GM06990 (cell line): ENCODE data around the gene TRIM72.
"Not testable (repeated sequence)": the region's sequence is repeated elsewhere in the genome, so short reads cannot be mapped to it uniquely, and the experiment has no call there.

Experiments
- DNase-seq: peaks from one replicate; pipeline ENCODE4 v3.0.0-alpha.2; 2011; ENCODE audit not compliant: insufficient read length; ENCODE audit errors: extremely low read depth
- H3K27me3 ChIP-seq: replicated peaks from 2 replicates; pipeline ENCODE4 v1.6.0; 2011; ENCODE audit warnings: low read length; ENCODE audit not compliant: control insufficient read depth, insufficient read depth
- H3K36me3 ChIP-seq: 2 replicates; pipeline ENCODE4 v1.5.1; 2011; ENCODE audit warnings: low read length; ENCODE audit not compliant: control insufficient read depth, insufficient read depth
- H3K4me3 ChIP-seq: replicated peaks from 2 replicates; pipeline ENCODE4 v1.5.1; 2011; ENCODE audit warnings: low read depth, mild to moderate bottlenecking, control low read depth, low read length
- CTCF ChIP-seq: IDR thresholded peaks from 2 replicates; pipeline ENCODE4 v1.5.1; 2011; ENCODE audit warnings: low read length, control low read depth, mild to moderate bottlenecking, inconsistent platforms; ENCODE audit not compliant: insufficient read depth, poor library complexity, severe bottlenecking

TRIM72 gene

DNA sequence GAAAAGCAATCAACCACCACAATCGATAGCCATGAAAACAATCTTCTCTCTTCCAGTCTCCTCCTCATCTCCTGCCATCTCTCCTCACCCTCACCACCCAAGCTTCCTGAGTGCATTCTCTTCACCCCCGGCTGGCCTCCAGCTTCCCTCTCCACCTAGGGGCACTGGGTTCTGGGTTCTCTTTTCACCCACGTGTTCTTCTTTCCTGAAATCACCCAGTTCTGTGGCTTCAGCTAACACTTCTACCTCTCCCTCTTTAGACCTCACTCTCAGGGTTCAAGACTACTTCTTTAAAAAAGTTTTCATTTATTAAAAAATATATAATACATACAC, 54.1 kb downstream of the TRIM72 start:
- TF ChIP-seq CTCF: no peak
- no peak overlapping the region for H3K4me3 ChIP-seq
- H3K27me3 ChIP-seq: no peaks in the 10 kb centered on the region
- DNase-seq: no peak
- H3K36me3 ChIP-seq: no peaks in the 10 kb centered on the region

DNA sequence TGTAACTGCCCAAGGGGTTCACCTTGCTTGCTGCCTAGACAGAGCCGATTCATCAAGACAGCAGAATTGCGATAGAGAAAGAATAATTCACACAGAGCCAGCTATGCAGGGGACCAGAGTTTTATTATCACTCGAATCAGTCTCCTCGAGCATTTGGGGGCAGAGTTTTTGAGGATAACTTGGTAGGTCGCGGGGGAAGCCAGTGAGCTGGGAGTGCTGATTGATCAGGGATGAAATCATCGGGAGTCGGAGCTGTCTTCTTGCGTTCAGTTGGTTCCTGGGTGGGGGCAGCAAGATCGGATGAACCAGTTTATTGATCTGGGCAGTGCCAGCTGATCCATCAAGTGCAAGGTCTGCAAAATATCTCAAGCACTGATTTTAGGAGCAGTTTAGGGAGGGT, 55.0 kb downstream of the TRIM72 start:
- no peak for TF ChIP-seq CTCF
- Histone ChIP-seq H3K4me3 (no peak overlapping the region), H3K36me3 (no peaks in the 10 kb centered on the region; the same call in 1 of the 2 replicates), H3K27me3 (no peaks in the 10 kb centered on the region)
- DNase-seq: no peak

DNA sequence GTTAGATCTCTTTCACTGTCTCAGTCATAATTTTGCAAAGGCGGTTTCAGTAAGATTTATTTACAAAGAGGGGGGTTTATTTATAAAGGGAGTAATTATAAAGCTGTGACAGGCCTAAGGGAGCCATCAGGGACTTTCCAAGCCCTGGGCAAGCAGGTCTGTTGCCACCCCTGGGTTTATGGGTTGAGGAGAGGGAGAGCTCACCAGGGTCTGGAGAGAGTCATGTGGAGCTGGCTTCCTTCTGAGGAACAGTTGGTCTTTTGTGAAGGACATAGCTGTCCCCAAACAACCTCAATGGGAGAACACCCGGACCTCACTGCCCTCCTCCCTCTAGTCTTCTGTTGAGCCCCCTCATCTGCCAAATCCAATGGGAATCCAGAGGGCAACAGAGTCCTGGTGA, 55.6 kb downstream of the TRIM72 start:
- Histone ChIP-seq H3K4me3 (no peak overlapping the region), H3K36me3 (no peaks in the 10 kb centered on the region; the same call in 1 of the 2 replicates), H3K27me3 (no peaks in the 10 kb centered on the region)
- TF ChIP-seq CTCF: no peak
- DNase-seq: no peak

DNA sequence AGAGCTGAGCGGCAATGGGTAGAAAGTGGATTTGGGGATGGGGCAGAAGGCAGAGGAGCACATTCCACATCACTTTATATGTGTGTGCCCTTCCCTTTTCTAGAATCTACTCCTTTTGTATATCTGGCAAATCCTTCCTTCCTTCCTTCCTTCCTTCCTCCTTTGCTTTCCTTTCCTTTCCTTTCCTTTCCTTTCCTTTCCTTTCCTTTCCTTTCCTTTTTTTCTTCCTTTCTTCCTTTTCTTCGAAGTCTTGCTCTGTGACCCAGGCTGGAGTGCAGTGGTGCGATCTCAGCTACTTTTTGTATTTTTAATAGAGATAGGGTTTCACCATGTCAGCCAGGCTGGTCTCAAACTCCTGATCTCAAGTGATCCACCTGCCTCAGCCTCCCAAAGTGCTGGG, 56.1 kb downstream of the TRIM72 start:
- not testable (repeated sequence) for H3K36me3 ChIP-seq, DNase-seq, H3K27me3 ChIP-seq, H3K4me3 ChIP-seq

GRCh38 chr16:31270795-31271194, 56.9 kb downstream of the TRIM72 start:
- Histone ChIP-seq H3K27me3 (no peaks in the 10 kb centered on the region), H3K36me3 (no peaks in the 10 kb centered on the region; the same call in 1 of the 2 replicates), H3K4me3 (no peak overlapping the region)
- TF ChIP-seq CTCF: no peak
- no peak for DNase-seq

- DNase-seq: no peak
- no peak for TF ChIP-seq CTCF
- no peak overlapping the region for H3K4me3 ChIP-seq
- no peaks in the 10 kb centered on the region; the same call in 1 of the 2 replicates for H3K36me3 ChIP-seq
- H3K27me3 ChIP-seq: no peaks in the 10 kb centered on the region
Observed at GRCh38 chr16:31271621-31272190, 57.8 kb downstream of the TRIM72 start.
